NCI-H146 treated with DMSO at 0.1 percent for 48 hours (cell line): ENCODE data around the gene ZNF385B.

Source experiments
- DNase-seq: peaks from one replicate; lab custom pipeline; 2025; ENCODE audit not compliant: unreplicated experiment; lab: John Stamatoyannopoulos, UW

The ZNF385B gene

GRCh38 chr2:179556425-179556824 lies 305.0 kb downstream of the ZNF385B start:
- DNase-seq: no peak

- DNase-seq: no peak
These were observed 305.6 kb downstream of the ZNF385B start for GRCh38 chr2:179555691-179556283.

GRCh38 chr2:179554639-179555386 lies 306.6 kb downstream of the ZNF385B start:
- no peak for DNase-seq

GRCh38 chr2:179553382-179553781 lies 308.0 kb downstream of the ZNF385B start:
- no peak for DNase-seq

GRCh38 chr2:179551539-179552045 lies 309.8 kb downstream of the ZNF385B start:
- DNase-seq: no peak

GRCh38 chr2:179550849-179551248 lies 310.6 kb downstream of the ZNF385B start:
- no peak for DNase-seq

GRCh38 chr2:179550214-179550613 lies 311.2 kb downstream of the ZNF385B start:
- no peak for DNase-seq

- DNase-seq: no peak
These were observed 314.8 kb downstream of the ZNF385B start for GRCh38 chr2:179546656-179547055.

GRCh38 chr2:179545024-179545423 lies 316.4 kb downstream of the ZNF385B start:
- DNase-seq: no peak

- peak; percentile 70 for DNase-seq
These were observed 318.0 kb downstream of the ZNF385B start for GRCh38 chr2:179543361-179543901.

GRCh38 chr2:179541586-179541985 lies 319.8 kb downstream of the ZNF385B start:
- no peak for DNase-seq

GRCh38 chr2:179539124-179539511 lies 322.3 kb downstream of the ZNF385B start:
- DNase-seq: no peak

GRCh38 chr2:179538406-179539123 lies 322.8 kb downstream of the ZNF385B start:
- DNase-seq: no peak

GRCh38 chr2:179536185-179536584 lies 325.2 kb downstream of the ZNF385B start:
- DNase-seq: no peak

- no peak for DNase-seq
These were observed 327.5 kb downstream of the ZNF385B start for GRCh38 chr2:179533875-179534274.

GRCh38 chr2:179532863-179533278 lies 328.5 kb downstream of the ZNF385B start:
- DNase-seq: no peak

GRCh38 chr2:179528576-179529069 lies 332.8 kb downstream of the ZNF385B start:
- DNase-seq: no peak

GRCh38 chr2:179525340-179525739 lies 336.1 kb downstream of the ZNF385B start:
- DNase-seq: no peak

GRCh38 chr2:179524809-179525339 lies 336.5 kb downstream of the ZNF385B start:
- DNase-seq: no peak

GRCh38 chr2:179521944-179522343 lies 339.5 kb downstream of the ZNF385B start:
- DNase-seq: no peak

- no peak for DNase-seq
These were observed 342.6 kb downstream of the ZNF385B start for GRCh38 chr2:179518830-179519229.
